HG02759 (cell line): Measurements from ENCODE around the gene PDLIM7.
A peak's percentile ranks its signal among the peaks of the same experiment; 100 is the strongest.

ENCODE experiments used
- ATAC-seq: cut with Tn5 transposase; IDR thresholded peaks from one replicate; pipeline ENCODE4 v1.9.1; 2021; ENCODE audit warnings: mild to moderate bottlenecking, moderate library complexity; ENCODE audit not compliant: unreplicated experiment

Gene PDLIM7

DNA sequence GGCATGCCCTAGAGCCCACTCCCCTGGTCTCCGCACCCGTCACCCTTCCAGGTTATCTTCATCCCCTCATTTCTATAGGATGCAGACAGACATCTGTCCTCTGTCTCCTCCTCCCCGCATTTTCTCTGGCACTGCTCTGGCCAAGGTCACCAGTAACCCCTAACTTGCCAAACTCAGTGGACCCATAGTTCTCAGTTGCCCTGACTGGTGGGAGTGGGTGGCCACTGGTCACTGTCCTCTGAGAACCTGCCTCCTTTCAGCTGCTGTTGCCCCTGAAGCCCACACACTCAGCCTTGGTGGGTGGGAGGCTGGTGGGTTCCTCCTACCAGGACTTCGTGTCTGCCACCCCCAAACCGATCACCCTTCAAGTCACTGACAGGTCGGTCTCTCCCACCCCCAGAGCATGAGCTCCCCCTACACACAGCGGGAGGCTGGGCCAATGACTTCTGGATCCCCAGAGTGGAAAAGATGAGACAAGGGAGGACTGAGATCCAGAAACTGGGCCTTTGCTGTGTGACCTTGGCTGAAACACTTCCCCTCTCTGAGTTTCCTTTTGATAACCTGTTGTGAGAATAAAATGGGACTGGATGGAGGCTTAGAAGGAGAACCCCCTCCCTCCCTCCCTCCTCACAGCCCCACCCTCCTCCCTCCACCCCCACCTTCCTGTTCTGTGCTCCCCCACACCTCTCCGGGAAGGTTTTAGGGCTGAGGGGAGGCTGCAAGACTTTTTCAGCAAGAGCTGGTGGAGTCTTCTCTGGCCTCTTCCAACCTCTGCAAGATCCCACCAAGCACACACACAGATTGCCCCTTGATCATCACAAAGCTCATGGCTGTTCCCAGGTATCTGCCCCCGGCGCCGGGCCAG, 21.6 kb downstream of the PDLIM7 start:
- ATAC-seq = no peak

DNA sequence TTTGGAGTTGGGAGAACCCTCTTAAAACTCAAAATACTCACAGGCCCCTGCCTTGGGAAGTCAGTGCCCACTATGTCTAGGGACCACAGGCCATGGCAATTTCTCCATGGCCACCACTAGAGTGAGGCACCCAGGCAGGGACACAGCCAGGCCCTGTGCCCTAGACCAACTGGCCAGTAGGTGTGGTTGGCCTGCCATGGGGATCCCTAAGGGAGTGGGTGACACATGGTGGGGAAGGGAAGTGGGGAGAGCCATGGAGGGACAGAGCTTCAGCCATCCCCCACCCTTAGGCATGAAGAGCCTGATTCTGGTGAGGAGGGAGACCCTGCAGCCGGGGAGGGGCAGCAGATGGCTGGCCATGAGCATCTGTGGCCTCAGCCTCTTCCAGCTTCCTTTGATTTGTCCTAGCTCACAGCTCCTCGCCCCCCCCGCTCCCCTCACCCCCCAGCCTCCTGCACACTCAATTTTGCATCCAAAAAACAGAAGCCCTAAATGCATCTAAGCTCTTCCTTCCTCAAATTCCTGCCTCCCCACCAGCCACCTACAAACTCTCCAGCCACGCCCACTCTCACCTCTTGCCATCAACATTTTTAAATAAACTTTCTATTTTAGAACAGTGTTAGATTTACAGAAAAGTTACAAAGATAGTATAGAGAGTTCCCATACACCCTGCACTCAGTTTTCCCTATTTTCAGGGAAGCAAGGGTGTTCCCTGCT, 22.4 kb downstream of the PDLIM7 start:
- ATAC-seq = no peak

DNA sequence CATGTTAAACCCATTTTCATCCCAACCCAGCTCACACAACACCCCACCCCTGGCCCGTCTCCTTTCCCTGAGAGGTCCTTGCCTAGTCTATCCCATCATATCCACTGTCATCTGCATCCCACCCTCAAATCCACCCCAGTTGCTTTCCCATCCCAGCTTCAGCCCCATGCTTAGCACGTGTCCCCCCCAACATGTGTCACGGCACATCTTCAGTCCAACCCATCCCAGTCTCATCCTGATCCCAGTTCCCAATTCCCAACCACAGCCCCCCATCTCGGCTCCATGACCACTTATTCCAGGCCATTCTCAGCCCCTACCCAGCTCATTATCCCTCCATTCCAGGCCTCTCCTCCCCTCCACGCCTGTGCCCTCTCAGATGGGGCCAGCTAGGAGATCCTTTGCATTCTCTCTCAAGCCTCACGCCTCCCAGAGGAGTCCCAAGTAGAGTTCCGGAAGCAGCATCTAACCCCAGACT, 23.4 kb downstream of the PDLIM7 start:
- ATAC-seq = no peak

DNA sequence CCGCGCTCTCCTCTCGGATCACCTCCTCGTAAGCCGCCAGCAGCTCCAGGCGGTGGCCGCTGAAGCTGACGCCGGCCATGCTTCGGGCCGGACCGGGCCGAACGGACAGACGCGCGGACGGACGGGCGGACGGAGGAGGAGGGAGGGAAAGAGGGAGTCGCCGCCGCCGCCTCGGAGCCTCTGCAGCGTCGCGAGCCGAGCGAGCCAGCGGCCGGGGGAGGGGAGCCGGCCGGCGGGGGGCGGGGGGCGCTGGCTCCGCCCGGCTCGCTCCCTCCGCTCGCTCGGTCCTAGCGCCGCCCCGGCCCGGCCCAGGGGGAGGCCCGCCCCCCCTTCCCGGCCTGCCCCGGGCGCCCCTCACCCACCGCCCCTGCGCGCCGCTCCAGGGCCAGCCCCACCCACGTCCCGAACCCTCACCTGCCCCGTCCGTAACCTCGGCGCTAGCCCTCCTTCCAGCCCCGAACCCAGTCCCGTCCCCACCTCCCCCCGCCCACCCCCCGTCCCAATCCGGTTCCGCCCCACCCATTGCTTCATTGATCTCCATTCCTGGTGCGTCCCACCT, 23.9 kb downstream of the PDLIM7 start, which contains the start of gene DBN1:
DBN1 (minus strand) TSS at position 192 of the 559 bp plus-strand sequence; CDS start at position 79, 113 bp downstream.
- ATAC-seq = peak; percentile 45

DNA sequence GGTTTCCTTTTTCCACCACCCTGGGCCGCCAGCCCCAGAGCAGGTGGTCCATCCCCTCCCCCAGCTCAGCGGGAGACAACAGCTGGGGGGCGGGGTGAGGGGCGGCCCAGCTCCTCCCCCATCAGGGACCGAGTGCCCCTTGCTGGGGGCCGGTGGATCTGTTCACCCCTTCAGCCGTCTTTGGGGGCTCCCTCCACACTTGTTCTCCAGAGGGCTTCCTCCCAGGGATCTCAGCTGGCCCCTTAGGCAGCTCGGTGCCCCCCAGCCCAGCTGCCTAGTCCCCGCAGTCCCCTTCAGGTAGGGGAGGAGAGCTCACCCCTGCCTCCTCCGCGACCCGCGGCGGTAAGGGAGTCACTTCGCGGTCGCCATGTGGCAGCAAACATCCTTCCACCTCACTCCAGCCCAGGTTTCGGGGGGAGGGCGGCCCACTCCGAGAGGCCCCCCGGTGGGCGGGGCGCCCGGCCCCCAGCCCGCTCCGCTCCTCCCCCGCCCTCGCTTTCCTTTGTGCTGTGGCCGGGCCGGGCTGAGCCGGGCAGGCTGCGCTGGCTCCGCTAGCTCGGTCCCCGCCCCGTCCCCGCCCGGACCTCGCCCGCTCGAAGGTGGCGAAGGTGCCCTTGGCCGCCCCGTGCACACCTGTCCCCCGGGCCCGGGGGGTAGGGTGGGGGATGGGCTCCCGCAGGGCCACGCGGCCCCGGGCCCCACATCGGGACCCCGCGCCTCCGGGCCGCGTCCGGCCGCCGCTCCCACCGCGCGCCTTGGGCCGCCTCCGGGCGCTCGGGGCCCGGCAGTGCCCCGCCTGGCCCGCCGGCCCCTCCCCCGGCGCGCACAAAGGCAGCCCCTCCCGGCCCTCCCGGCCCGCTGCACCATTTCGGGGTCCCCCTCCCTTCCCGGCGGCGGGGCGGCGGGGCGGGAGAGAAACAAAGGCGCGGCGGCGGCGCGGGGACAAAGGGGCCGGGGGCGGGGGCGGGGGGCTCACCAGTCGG, 24.7 kb downstream of the PDLIM7 start:
- ATAC-seq = peak; percentile 61

DNA sequence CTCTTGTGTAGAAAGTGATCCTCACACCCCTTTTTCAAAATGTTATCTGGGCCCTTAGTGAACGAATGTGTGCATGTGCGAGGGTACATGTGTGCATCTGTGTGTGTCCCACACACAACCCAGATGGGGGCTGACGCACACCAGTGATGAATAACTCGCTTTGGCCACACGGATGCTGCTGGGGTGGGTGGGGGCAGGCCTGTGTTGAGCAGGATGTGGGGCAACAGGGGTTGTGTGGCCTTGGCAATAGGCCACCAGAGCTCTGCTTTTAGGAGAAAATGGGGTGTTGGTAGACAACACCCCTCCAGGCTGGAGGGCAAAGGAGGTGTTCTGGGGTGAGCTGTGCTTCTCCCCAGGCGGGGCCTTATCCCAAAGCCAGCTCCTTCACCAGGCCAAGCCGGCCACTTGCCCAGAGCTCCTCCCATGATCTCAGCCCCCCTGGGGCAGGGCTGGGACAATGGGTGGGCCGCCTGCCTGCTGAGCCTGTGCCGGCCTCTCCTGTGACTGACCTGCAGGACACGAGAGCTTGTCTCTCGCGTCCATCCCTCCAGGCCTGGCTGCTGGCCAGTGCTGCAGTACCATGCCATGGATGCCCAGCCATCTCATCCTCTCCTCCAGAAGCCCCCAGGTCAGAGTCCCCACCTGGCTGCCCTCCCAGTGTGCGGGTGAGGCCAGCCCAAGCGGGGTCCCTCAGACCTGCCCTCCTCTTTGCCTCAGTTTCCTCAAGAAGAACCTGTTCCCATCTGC, 25.6 kb downstream of the PDLIM7 start:
- no peak for ATAC-seq

DNA sequence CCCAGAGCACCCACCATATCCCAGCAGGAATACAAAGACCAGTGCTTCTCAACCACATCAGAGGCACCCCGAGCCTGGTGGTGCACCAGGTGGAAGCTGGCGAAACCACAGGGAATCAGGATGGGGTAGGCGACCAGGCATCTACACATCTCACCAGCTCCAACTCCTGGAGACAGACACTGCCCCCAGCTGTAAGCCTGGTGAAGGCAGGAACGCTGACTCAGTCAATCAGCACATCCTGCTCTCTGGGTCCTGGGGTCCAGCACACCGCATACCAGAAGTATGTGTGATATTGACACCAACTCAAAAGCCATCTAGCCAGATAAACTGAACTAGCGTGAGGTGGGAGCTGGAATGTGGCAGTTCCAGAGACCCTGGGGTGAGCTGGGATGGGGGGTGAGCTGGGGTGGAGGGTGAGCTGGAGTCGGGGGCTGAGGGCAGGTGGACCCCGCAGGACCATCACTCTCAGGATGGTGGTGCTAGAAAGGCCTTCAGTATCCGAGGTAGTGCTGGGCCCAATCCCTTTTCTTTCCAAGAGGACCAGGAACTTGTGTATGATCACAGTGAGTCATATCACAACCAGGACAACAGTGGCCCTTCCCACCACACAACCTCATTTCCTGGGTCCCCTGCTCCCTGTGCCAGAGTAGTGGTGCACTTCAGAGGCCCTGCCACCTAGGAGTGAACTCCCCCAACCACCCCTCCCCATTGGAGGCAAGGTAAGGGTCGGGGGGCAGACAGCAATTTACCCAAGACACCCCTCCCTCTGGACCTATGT, 26.5 kb downstream of the PDLIM7 start:
- ATAC-seq = no peak

- no peak for ATAC-seq
These were observed 27.5 kb downstream of the PDLIM7 start for GRCh38 chr5:177469750-177470525.

DNA sequence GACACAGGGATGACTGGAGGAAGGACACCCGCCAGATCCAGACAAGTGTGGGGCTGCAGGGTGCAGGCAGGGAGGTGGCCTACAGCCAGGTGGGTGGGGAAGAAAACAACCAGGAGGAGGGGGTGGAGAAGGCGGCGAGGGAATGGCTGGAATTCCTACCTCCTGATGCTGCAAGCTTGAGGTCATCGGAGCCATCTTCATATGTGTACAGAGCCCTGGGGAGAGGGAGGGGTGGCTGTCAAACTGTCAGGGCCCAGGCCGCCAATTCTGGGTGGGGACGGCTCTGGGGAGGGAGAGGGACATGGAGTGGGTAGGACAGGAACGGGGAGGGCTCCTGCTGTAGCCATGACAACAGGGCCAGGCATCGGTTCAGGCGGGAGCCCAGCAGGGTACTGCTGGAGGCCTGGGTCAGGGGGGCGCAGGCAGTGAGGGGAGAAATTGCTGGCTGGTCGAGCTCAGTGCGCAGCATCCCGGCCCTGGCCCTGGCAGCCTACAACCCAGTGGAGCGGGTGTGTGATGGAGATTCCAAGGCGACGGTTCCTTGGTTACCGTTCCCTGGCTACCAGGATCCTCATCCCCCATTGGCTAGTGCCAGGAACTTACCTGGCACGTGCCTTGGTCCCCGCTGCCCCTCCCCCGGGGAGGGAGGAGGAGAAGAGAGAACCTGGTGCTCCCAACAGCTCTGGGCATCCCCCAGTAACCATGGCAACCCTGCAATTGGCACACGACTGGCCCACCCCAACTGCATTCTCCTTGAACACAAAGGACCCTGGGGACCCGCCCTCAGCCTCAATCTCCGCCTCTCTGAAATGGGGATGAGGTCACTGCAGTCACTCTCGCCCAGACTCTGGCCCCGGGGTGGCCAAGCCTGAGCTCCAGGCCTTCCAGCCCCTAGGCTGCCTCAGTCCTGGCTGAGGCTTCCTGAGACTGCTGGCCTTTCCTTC, 28.4 kb downstream of the PDLIM7 start:
- no peak for ATAC-seq

DNA sequence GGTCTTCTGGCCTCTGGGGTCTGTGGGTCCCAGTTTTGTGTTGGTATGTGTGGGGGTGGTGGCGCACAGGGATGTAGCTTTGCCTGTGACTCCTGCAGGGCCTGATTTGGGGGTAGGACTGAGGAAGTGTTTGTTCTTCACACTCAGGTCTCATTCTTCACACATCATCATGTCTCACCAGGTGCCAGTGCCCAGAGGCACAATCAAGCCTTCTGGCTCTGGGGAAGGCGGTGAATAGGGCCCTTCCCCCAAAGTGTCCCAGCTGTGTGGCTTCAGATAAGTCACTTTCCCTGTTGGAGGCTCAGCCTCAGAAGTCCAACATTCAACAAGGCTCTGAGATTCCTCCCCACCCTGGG, 29.1 kb downstream of the PDLIM7 start:
- ATAC-seq = no peak

DNA sequence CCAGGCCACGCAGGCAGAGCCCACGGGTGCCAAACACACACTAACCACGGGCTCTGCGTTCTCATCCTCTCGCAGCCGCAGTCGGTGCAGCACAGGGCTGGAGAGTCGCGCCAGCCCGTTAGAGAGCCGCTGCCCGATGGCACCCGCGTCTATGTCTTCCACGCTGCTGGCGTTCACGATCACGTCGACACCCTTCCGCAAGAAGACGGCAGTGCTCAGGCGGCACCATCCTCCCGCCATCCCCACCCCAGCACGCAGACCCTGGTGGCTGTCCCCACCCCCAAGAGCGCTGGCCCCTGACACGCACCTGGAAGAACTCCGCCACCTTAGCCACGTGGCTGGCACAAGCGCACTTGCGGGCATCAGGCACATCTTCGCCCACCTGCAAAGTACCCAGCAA, 30.0 kb downstream of the PDLIM7 start:
- no peak for ATAC-seq

DNA sequence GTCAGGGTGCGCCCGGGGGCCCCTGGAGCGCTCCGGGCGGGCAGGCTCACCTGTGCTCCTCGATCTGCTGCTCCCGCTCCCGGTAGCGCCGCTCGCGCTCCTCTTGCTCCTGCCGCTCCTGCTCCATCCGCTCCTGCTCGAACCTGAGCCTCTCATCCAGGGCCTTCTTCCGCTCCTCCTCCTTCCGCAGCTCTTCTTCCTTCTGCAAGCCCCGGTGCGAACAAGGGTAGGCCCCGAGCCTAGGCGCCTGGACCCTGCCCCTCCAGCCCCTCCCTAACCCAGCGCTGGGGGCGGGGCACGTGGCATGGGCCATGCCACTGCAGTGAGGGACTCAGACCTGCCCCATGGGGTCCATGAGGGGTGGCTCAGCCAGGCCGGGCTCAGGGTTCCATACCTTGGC, 30.5 kb downstream of the PDLIM7 start:
- no peak for ATAC-seq

- no peak for ATAC-seq
These were observed 32.4 kb downstream of the PDLIM7 start for GRCh38 chr5:177465044-177465443.

DNA sequence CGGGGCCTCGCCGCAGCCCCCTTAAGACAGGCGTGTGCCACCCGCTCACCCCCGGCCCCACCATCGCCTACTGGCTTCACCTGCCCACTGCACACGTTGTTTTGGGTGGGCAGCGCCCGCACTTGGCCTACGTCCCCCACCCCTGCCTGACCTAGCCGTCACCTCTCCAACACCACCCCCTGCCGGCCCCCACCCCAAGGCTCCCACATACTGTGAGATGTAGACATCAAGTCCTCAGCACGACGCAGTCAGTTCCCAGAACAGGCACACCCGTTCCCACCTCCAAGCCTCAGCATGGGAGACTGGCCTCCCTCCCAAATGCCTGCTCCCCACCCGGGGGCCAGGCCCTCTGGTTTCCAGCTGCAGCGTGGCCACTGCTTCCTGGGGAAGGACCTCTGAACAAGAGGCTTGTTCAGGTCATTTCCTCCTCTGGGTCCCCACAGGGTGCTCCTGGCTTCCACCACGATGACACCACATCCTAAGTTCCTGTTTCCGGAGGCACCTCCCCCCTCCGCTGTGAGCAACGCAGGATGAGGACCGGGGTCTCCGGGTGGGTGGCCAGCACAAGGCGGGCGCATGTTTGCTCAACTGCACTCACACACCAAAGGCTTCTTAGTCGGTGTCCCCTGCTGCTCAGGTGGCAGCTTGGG, 35.3 kb downstream of the PDLIM7 start:
- ATAC-seq = no peak

GRCh38 chr5:177459819-177460628, 37.4 kb downstream of the PDLIM7 start:
- no peak for ATAC-seq

GRCh38 chr5:177459357-177459756, 38.0 kb downstream of the PDLIM7 start:
- ATAC-seq = no peak
